Astrocyte (in vitro differentiated cells and primary cell): Measurements from ENCODE around the gene SLC25A43.

ENCODE experiments used
- CTCF ChIP-seq: IDR thresholded peaks from 2 replicates; pipeline ENCODE4 v1.5.1; 2011; ENCODE audit warnings: low read depth, mild to moderate bottlenecking, inconsistent platforms, low read length, moderate library complexity; ENCODE audit not compliant: insufficient read depth
- EZH2 ChIP-seq: IDR thresholded peaks from 2 replicates; pipeline ENCODE4 v1.6.1; 2012; ENCODE audit warnings: mild to moderate bottlenecking, low read length, inconsistent platforms; ENCODE audit not compliant: insufficient read depth

DNA sequence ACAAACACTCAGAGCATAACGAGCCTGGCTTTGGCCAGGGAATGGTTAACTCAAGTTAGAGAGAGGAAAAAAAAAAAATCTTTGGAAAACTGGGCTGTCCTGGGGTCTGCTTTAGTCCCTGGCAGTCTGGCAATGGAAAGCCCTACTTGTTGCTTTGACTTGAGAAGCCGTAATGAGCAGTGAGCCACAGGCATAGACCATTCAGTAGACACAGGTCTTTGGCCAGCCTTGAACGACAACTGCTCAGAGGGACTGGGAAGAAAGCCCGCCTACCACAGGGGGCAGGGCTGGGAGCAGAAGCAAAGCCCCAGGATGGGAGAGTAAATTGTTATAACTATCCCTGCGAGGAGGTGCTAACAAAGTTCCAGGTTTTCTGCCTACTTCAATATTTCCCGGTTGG lies 25.9 kb downstream of the SLC25A43 start:
- TF ChIP-seq CTCF (no peak), EZH2 (no peak)
